GM08714 (cell line): ENCODE results near the gene CCDC90B.
"Not testable (repeated sequence)": the region's sequence is repeated elsewhere in the genome, so short reads cannot be mapped to it uniquely, and the experiment has no call there.

Source experiments
- H3K4me3 ChIP-seq: fragments of 200-500 bp; sonication (Bioruptor generic); 2 replicates; pipeline ENCODE4 v1.5.1; 2014; ENCODE audit warnings: mild to moderate bottlenecking, low read length, inconsistent platforms
- ZNF274 ChIP-seq: IDR thresholded peaks from 2 replicates; pipeline ENCODE4 v1.6.1; 2012; ENCODE audit warnings: mild to moderate bottlenecking, low read depth, low read length

Gene CCDC90B

DNA sequence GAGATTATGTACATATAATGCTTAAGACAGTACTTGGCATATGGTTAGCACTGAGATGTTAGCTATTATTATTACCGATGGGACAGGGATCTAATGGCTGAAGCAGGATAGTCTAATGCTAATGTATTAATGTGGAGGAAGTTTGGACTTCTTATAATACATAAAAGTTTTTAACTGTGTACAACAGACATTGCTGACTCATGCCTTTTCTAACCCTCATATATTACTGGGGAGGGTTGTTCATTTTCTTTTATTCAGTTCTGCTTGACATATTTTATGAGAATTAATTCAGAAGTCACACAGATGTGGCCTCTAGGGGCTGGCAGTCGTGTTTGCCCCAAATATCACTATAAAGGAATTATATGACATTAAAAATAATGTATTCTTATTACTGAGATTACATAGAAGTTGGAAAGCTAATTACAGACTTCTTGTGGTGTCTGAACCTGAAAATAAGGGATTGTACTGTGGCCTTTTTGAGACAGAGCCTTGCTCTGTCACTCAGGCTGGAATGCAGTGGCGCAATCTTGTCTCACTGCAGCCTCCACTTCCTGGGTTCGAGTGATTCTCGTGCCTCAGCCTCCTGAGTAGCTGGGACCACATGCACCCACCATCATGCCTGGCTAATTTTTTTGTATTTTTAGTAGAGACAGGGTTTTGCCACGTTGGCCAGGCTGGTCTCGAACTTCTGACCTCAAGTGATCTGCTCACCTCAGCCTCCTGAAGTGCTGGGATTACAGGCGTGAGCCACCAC lies 10.1 kb downstream of the CCDC90B start:
- no peak for TF ChIP-seq ZNF274
- H3K4me3 ChIP-seq = no peak overlapping the region

DNA sequence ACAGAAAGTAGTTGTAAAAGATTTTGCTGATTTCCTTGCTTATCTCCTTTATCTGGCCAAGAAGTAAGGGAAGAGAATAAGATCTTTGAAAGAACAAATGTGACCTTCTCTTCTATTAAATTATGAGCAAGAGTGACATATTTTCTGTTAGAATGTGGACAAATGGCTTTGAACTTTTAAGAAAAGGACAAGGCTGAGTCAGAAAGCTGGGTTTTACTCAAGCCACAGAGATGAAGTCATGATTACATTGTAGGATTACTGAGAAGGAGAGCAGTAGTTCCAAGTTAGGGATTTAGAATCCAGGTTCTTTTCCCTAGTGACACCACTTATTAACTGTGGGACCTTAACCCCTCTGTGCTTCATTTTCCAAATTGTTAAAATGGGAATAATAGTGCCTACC lies 13.5 kb downstream of the CCDC90B start:
- no peak for TF ChIP-seq ZNF274
- no peak overlapping the region for H3K4me3 ChIP-seq

GRCh38 chr11:83271734-83272133 lies 14.4 kb downstream of the CCDC90B start:
- H3K4me3 ChIP-seq = not testable (repeated sequence)

- not testable (repeated sequence) for H3K4me3 ChIP-seq
Measured at GRCh38 chr11:83269080-83269479, 17.1 kb downstream of the CCDC90B start.

DNA sequence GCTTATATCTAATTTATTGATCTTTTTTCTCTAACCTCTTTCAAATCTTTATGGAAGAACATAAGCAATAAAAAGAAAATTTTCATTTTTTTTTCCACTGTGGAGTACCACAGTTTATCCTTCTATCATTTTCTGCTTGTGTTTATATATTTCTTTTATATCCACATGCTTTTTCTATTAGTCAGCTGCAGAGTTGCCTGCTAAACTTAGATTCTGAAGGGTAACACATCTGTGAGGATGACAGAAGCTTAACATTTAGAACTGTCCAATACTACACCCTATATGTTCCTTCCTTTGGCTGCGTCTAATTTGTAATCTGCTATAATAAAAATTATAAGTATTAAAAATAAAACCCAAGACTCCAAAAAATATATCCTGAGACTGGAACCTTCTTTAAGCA lies 20.8 kb downstream of the CCDC90B start:
- H3K4me3 ChIP-seq = no peak overlapping the region
- TF ChIP-seq ZNF274 = no peak

GRCh38 chr11:83259559-83259958 lies 26.6 kb downstream of the CCDC90B start:
- no peak overlapping the region for H3K4me3 ChIP-seq
- no peak for TF ChIP-seq ZNF274

DNA sequence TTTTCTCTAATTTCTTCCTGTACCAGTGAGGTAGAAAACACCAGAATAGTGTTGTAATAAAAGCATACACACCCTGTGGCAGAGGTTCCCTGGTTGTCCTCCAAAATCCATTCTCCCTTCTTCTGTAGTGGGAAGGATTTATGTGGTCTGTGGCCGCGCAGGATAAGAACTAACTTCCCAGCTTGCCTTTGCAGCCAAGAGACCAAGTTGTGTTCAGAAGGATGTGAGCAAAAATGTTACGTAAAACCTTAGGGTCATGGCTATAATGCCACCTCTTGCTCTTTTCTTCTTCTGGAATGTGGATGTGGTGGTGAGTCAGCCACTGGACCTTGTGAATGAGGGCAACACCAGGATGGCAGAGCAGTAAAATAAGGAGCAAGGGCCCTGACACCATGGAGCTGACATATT lies 28.4 kb downstream of the CCDC90B start:
- H3K4me3 ChIP-seq = no peak overlapping the region
- TF ChIP-seq ZNF274 = no peak

GRCh38 chr11:83256602-83257340 lies 29.4 kb downstream of the CCDC90B start:
- H3K4me3 ChIP-seq = no peak overlapping the region
- no peak for TF ChIP-seq ZNF274

DNA sequence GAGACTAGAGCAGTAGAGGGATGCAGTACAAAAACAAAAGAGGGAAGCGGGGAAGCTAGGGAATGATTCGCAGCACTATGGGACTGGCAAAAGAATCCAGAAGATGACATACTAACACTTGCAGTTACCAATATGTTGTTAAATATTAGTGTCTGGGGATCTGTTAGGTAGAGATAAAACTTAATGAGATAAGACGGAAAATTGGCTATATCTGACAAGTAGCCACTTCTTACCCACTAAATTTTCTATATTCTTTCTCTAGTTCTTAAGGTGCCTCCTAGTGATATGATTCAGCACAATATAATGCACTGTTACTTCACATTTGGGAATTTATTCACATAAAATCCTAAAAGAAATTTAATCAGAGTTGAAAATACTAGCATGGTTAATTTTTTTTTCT lies 30.8 kb downstream of the CCDC90B start:
- no peak for TF ChIP-seq ZNF274

GRCh38 chr11:83252941-83253340 lies 33.2 kb downstream of the CCDC90B start:
- no peak overlapping the region for H3K4me3 ChIP-seq
- no peak for TF ChIP-seq ZNF274

More for the DNA sequence above, 30.8 kb downstream of the CCDC90B start:
- no peak overlapping the region for H3K4me3 ChIP-seq

GRCh38 chr11:83252266-83252665 lies 33.9 kb downstream of the CCDC90B start:
- H3K4me3 ChIP-seq = no peak overlapping the region
- TF ChIP-seq ZNF274 = no peak

GRCh38 chr11:83249972-83250593 lies 36.1 kb downstream of the CCDC90B start:
- TF ChIP-seq ZNF274 = no peak
- H3K4me3 ChIP-seq = no peak overlapping the region

GRCh38 chr11:83249445-83249844 lies 36.7 kb downstream of the CCDC90B start:
- no peak overlapping the region for H3K4me3 ChIP-seq
- no peak for TF ChIP-seq ZNF274

DNA sequence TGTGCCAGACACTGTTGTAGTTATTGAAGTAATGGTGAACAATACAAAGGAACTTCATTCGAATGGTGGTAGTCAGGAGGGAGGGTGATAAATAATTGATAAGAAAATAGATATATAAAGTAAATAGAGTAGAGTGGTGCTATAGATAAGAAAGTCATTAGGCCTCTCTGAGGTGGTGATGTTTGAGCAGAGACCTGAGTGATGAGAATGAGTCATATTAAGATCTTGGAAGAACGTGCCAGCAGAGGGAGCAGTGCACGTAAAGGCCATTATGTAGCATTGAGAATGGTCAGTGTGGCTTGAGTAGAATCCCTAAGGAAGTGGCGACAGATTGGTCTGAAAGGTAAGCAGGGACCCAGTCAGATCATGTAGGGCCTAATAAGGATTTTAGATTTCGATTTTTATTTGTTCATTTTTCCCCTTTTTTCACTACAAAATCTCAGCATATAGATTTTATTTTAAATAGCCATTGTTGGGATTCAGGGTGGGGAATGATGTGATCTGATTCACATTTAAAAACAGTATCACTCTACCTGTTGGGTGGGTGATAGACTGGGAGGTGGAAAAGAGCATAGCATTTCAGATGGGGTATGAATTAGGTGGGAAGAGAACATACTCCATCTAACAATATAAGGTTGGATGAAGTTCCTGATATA lies 44.7 kb downstream of the CCDC90B start:
- no peak overlapping the region for H3K4me3 ChIP-seq
- TF ChIP-seq ZNF274 = no peak

DNA sequence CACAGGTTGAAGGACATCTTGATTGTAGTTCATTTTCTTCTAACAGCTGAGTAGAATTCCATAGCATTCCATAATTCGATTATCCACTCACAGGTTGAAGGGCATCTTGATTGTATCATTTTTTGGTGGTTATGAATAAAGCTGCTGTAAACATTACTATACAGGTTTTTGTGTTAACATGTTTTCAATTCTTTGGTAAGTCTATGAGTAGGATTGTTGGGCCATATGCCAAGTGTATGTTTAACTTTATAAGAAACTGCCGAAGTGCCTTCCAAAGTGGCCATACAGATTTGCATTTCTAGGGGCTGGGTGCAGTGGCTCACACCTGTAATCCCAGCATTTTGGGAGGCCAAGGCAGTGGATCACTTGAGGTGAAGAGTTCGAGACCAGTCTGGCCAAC lies 48.1 kb downstream of the CCDC90B start:
- no peak for TF ChIP-seq ZNF274
- no peak overlapping the region for H3K4me3 ChIP-seq
